ENCODE results near the gene TTLL5.

- TF ChIP-seq CTCF (conservative IDR thresholded peaks at IDR 0.05 in 1 of 2, IDR thresholded peaks at IDR 0.05 in 1 of 2; ENCODE audit: low read depth in 1 of 2, low read length in 2 of 2): no peak
- no peak for TF ChIP-seq EZH2 (IDR thresholded peaks at IDR 0.05; ENCODE audit: low read length, missing control alignments)
Observed at GRCh38 chr14:75904311-75904710, 243.3 kb downstream of the TTLL5 start.
